NCI-H510A treated with DMSO at 0.1 percent for 48 hours (cell line): ENCODE results near the gene TRIM59.

Experiments used
- DNase-seq: peaks from one replicate; lab custom pipeline; 2025; lab: John Stamatoyannopoulos, UW

The TRIM59 gene

DNA sequence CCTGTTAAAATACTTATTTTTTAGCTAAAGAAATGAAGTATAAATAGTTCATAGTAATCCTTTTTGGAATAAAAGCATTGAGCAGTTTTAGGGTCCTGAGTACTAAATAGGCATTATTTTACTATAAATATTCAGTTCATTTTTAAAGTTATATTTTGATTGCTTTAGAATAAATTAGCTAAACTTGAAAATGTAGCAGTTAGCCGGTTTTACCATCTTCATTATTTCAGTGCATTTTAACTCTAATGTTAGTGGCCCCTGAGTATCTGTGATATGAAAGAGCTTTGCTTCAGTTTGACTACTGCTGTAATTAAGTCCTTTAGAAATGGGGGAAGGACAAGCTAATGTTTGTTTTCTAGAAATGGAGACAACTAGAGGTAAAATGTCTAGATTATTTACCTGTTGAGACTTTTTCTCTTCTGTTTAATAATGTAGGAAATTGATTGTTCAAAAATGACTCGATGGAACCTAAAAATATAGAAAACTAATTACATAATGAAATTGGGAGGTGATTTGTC is 46.5 kb downstream of the TRIM59 start:
- peak; percentile 32 for DNase-seq

GRCh38 chr3:160402221-160403027 is 47.2 kb downstream of the TRIM59 start:
- DNase-seq, result no peak

DNA sequence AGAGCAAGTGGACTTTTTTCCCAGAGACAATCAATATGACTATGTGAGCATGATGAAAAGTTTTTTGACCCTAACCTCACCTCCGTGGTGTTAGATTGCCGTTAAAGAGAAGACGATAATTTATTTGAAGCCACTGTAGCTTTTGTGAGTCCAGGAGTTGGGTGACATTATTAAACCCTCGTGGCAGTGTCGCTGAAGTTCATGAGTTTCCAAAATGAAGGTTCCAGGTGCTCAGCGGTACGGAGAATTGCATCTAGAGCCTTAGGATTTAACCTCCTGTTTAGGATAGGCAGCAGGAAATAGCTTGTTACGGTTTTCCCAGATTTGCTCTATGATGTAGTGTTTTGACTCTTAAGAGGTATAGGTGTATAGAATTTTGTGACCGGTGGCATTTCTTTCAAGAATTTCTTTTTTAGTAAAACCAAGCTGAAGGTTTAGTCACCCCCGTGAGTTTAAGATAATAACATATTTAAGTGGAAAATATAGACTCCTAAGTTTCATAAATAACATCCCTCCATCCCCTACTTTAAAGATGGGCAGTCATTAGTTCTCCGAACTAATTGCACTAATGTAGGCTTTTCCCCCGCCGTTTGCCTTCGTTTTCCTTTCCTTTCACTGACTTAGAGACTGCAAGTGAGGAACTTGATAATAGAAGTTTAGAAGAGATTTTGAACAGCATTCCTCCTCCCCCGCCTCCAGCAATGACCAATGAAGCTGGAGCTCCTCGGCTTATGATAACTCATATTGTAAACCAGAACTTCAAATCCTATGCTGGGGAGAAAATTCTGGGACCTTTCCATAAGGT is 48.1 kb downstream of the TRIM59 start:
- peak; percentile 30 for DNase-seq

GRCh38 chr3:160400702-160401150 is 48.9 kb downstream of the TRIM59 start:
- no peak for DNase-seq

DNA sequence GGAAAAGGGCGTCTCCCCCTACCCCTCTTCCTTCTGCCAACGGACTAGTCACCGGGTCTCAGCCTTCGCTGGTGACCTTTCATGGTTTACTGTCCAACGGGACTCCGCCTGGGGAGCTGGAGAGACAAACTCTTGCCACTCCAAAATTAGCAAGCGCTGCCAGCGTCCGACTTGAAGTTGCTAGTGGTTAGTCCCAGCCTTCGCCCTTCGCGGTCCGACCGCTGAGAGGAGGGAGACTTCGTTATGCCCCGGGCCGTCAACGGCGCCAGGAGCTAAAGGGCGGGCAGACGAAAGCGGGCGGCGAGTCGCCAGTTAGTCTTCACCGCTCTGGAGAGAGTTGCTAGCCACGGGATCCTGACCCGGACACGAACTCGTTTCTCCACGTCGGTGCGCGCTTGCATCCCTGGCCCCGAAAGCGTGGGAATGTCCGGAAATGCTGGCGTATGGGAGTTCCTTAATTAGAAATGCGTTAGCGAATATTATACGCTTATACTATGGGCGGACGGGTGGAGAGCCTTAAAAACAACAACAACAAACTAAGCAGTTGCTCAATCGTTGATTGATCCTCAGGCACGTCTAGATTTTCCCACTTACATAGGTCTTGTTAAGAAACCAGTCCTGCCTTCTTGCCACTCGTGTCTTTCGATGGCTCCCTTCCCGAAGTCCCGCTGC is 49.4 kb downstream of the TRIM59 start:
- DNase-seq, result peak; percentile 21

GRCh38 chr3:160399125-160400029 is 50.2 kb downstream of the TRIM59 start, which contains the start of the genes IFT80 and SMC4:
Gene IFT80, minus strand, starts transcription at chr3:160399225. Its CDS starts 14,625 bp downstream, at chr3:160384600.
Gene SMC4, plus strand, starts transcription at chr3:160399650. Its CDS starts 1,177 bp downstream, at chr3:160400827.
- peak; percentile 97 for DNase-seq

GRCh38 chr3:160398820-160399124 is 50.8 kb downstream of the TRIM59 start:
- no peak for DNase-seq

GRCh38 chr3:160395297-160395696 is 54.3 kb downstream of the TRIM59 start:
- no peak for DNase-seq

DNA sequence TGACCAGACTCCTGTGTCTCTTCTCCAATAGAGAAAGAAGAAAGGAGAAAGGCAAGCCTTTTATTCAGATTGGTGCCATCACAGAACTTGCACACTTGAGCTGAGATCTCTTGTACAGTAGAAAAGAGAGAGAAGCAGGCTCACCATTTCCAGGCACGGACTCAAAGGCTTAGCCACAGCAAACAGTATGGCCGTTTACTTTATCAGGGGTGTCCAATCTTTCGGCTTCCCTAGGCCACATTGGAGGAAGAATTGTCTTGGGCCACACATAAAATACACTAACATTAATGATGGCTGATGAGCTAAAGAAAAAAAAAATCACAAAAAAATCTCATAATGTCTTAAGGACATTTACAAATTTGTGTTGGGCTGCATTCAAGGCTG is 55.6 kb downstream of the TRIM59 start:
- no peak for DNase-seq

DNA sequence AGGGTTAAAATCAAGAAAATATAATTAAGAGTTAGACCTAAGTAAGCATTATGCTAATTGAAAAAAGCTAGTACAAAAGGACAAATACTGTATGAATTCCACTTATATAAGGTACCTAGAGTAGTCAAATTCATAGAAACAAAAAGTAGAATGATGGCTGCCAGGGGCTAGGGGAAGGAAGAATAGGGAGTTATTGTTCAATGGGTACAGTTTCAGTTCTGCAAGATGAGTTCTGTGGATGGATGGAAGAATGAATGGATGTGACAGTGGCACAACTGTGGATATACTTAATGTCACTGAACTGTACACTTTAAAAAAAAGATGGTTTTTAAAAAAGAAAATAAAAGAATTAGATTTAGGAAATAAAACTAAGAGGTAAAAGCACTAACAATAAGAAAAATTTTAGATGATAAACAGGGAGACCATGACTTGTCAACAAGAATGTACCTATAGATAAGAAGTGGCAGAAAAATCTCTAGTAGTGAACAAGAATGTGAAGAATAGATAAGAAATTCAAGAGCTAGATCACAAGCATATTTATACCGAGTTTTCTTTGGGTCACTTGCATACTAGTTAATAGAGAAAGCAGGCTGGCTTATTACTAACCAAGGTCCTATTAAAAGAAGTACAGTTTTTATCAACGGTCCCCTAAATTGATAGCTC is 56.1 kb downstream of the TRIM59 start:
- no peak for DNase-seq

GRCh38 chr3:160392798-160393197 is 56.8 kb downstream of the TRIM59 start:
- no peak for DNase-seq

- no peak for DNase-seq
Measured at GRCh38 chr3:160390565-160391138, 58.9 kb downstream of the TRIM59 start.
